Tibial nerve (tissue), 4 donors: Measurements from ENCODE around the gene APRT. TPM values are rescaled to one million over a fixed set of nuclear protein-coding genes. Genes with fewer than 3 reads are reported as not detected.

Experiments used
- DNase-seq, 2 donors: peaks; one replicate each; pipeline ENCODE4 v3.0.0-alpha.2; 2019; ENCODE audit warnings: low spot score in 2 of 2
- H3K27ac ChIP-seq, 4 donors: fragments of 200-600 bp; sonication (generic) in 3 of 4; one replicate each; pipeline ENCODE4 v1.5.1; 2017 to 2019; ENCODE audit warnings: mild to moderate bottlenecking in 1 of 4
- H3K27me3 ChIP-seq, 2 donors: fragments of 200-600 bp; sonication (generic) in 1 of 2; one replicate each; pipeline versions ENCODE4 v1.5.1 to v1.6.0; 2017 to 2019
- H3K36me3 ChIP-seq, 3 donors: fragments of 200-600 bp; sonication (generic); one replicate each; pipeline ENCODE4 v1.5.1; 2018 to 2019
- H3K4me1 ChIP-seq, 4 donors: fragments of 200-600 bp; sonication (generic) in 3 of 4; one replicate each; pipeline ENCODE4 v1.5.1; 2017 to 2019
- H3K4me3 ChIP-seq, 4 donors: fragments of 200-600 bp; sonication (generic) in 3 of 4; one replicate each; pipeline ENCODE4 v1.5.1; 2017 to 2019; ENCODE audit warnings: mild to moderate bottlenecking in 1 of 4, moderate library complexity in 1 of 4
- H3K9me3 ChIP-seq, 4 donors: fragments of 200-600 bp; sonication (generic) in 3 of 4; one replicate each; pipeline ENCODE4 v1.5.1; 2017 to 2019
- CTCF ChIP-seq, 5 experiments: fragments of 200-600 bp in 3 of 5; fragments of 450-650 bp in 2 of 5; sonication (generic) in 3 of 5; IDR thresholded peaks; one replicate each; pipeline ENCODE4 v1.5.1; 2016 to 2019; ENCODE audit warnings: antibody characterized with exemption in 5 of 5, mild to moderate bottlenecking in 3 of 5, moderate library complexity in 2 of 5
- EP300 ChIP-seq, 2 donors: sonication (generic); formaldehyde crosslinking; IDR thresholded peaks; one replicate each; pipeline ENCODE4 v1.6.1; 2017; ENCODE audit warnings: antibody characterized with exemption in 2 of 2, mild to moderate bottlenecking in 1 of 2
- POLR2A ChIP-seq, 2 donors: fragments of 450-650 bp; IDR thresholded peaks; one replicate each; pipeline ENCODE4 v1.6.1; 2017; ENCODE audit warnings: antibody characterized with exemption in 2 of 2, mild to moderate bottlenecking in 2 of 2, moderate library complexity in 2 of 2
- WGBS, 2 donors: methylation state at CpG; one replicate each; pipeline ENCODE4 v1.1.5; 2018; 5-methylcytosine and 5-hydroxymethylcytosine counted together
- total RNA-seq, 4 donors: library from RNA; depleted of rRNA; stranded (reverse); fragments of >200 nt; gene quantifications; one replicate each; pipeline ENCODE4 v1.1.0, GENCODE V29; 2016

Gene APRT
- total RNA-seq, 4 donors from 2014 or later, result 83.4 to 157 (median 106) TPM

DNA sequence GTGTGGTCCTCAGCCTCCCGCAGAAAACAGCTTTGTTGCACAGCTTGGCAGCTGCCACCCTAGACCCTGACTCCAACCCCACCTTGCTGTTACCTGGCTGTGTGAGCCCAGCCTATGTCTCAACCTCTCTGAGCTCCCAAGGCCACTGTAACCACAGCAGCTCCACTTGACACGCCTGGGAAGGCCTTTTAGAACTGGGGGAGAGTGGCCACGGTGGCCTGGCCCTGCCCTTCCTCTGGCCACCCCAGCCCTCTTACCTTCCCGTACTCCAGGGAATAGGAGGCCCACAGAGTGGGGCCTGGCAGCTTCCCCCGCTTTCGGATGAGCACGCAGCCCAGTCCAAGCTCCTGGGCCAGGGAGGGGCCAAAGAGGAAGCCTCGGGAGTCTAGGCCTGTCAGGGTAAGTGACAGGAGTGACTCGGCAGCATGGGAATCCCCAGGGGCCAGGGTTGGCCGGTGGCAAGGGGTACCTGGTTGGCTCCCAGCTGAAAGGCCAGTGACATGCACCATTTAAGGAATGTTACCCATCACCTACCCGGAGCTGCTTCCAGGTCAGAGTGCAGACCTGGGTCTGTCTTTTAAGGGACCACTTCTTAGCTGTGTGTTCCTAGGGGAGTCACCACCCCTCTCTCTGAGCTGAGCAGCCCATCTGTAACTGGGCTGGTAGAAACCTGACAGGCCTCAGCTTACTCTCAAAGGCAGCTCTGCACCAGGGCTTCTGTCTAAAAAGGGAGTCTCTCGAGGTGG lies 1.4 kb downstream of the APRT start:
- Histone ChIP-seq H3K4me3 (peak overlapping the region; percentile 76 to 86 (median 81)), H3K27ac (peak overlapping the region; percentile 84 to 95 (median 93)), H3K4me1 (peaks cover 0 to 35% (median 26%) of the 10 kb centered on the region in 4 donors), H3K36me3 (peaks cover 0 to 34% (median 0%) of the 10 kb centered on the region in 3 donors), H3K9me3 (no peaks in the 10 kb centered on the region), H3K27me3 (no peaks in the 10 kb centered on the region)
- WGBS, 2 donors, result 17 to 20% methylated on average over 8 to 12 of the region's 12 CpGs
- TF ChIP-seq POLR2A (IDR thresholded peaks at IDR 0.05) (no peak), CTCF (IDR thresholded peaks at IDR 0.05) (no peak), EP300 (IDR thresholded peaks at IDR 0.05) (no peak)
- no peak for DNase-seq

DNA sequence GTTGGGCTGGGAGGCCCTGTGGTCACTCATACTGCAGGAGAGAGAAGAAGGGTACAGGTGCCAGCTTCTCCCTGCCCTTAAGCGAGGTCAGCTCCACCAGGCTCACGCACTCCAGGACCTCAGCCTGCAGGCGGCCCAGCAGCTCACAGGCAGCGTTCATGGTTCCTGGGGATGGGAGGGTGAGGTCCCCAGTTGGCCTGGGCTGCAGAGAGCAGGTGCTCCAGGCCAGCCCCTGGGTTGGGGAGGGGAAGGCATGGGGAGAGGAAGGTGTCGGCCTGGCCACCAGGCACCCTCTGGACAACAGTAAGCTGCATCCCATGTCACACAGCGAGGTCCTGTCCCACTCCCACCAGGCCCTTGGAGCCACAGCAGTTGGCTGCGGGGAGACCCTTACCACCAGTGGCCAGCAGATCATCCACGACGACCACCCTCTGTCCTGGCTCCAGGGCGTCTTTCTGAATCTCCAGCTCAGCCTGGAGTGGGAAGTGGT lies 2.0 kb downstream of the APRT start:
- H3K36me3 ChIP-seq, result peaks cover 0 to 34% (median 0%) of the 10 kb centered on the region in 3 donors
- TF ChIP-seq POLR2A (IDR thresholded peaks at IDR 0.05) (no peak), CTCF (IDR thresholded peaks at IDR 0.05) (no peak), EP300 (IDR thresholded peaks at IDR 0.05) (no peak)
- H3K4me3 ChIP-seq, result no peak overlapping the region
- H3K27ac ChIP-seq, result peak overlapping the region; percentile 84 to 95 (median 93)
- WGBS, 2 donors, result 68 to 75% methylated on average over 8 of the region's 10 CpGs
- H3K9me3 ChIP-seq, result no peaks in the 10 kb centered on the region
- peaks cover 0 to 40% (median 27%) of the 10 kb centered on the region in 4 donors for H3K4me1 ChIP-seq
- no peak for DNase-seq
- no peaks in the 10 kb centered on the region for H3K27me3 ChIP-seq

DNA sequence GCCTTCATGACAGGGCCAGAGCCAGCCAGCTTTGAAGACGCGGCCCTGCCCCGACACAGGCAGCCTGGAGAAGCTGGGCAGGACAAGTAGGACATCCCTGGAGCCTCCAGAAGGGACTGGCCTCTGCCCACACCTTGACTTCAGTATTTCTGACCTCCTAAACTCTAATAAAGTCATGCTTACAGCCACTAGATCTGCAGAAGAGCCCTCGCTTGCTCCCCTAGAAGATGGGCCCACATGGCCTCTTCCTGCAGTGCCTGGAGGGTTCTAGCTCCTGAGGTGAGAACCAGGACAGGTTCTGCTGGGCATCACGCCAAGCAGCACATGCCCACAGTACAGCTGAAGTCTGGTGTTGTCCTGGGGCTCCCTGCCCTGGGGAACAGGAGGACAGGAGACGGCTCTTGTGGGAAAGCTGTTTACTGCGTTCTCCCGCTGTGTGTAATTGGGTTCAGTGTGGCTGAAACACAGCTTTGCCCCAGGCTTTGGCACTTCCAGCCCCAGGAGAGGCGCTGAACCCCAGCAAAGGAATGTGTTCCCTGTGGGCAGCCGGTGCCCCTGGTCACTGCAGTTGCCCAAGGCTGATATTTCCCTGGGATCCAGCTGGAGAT lies 2.6 kb downstream of the APRT start:
- WGBS, 2 donors, result 84 to 89% methylated on average over 7 to 9 of the region's 10 CpGs
- Histone ChIP-seq H3K36me3 (peaks cover 0 to 34% (median 0%) of the 10 kb centered on the region in 3 donors), H3K27ac (no peak overlapping the region), H3K4me1 (peaks cover 0 to 45% (median 33%) of the 10 kb centered on the region in 4 donors), H3K4me3 (no peak overlapping the region), H3K27me3 (no peaks in the 10 kb centered on the region), H3K9me3 (no peaks in the 10 kb centered on the region)
- no peak for TF ChIP-seq POLR2A (IDR thresholded peaks at IDR 0.05)
- TF ChIP-seq EP300 (IDR thresholded peaks at IDR 0.05), result no peak
- TF ChIP-seq CTCF (IDR thresholded peaks at IDR 0.05), result no peak
- no peak for DNase-seq

DNA sequence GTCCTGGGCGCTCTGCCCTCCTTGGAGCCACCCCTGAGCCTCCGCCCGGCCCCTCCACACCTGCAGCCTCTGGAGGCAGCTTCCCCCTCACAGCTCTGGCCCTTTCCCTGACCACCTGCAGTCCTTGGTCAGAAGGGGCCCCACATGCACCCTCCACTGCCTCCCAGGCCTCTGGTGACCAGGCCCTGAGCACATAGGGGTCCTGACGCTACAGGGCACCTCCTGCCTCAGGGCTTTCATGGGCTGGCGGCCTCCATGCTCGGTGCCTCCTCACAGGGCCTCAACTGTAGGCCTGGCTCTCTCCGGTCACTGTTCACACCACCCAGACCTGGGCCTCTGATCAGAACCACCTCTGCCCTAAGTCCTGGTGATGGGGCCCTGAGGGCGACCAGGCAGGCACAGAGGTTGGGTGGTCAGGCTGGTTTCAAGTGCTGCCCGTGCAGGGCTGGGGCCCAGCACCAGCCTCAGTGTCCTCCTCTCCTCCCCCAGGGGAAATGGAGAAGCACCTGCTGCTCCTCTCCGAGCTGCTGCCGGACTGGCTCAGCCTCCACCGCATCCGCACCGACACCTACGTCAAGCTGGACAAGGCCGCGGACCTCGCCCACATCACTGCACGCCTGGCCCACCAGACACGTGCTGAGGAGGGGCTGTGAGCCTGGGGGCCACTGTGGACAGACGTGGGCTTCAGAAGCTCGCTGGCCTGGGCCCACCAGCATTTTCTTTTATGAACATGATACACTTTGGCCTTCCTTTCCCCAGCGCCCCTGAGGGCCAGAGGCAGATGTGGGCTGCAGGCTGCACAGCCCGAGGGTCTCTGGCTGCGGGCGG lies 3.9 kb downstream of the APRT start:
- H3K4me1 ChIP-seq, result peaks cover 0 to 47% (median 33%) of the 10 kb centered on the region in 4 donors
- H3K27me3 ChIP-seq, result no peaks in the 10 kb centered on the region
- peaks cover 0 to 34% (median 0%) of the 10 kb centered on the region in 3 donors for H3K36me3 ChIP-seq
- no peaks in the 10 kb centered on the region for H3K9me3 ChIP-seq
- DNase-seq, result no peak
- H3K4me3 ChIP-seq, result no peak overlapping the region
- no peak overlapping the region for H3K27ac ChIP-seq
- 84 to 89% methylated on average over 19 to 26 of the region's 26 CpGs for WGBS, 2 donors
- TF ChIP-seq CTCF (IDR thresholded peaks at IDR 0.05) (no peak), EP300 (IDR thresholded peaks at IDR 0.05) (no peak), POLR2A (IDR thresholded peaks at IDR 0.05) (no peak)
